GM11168 (cell line): ENCODE data around the gene F2RL1.
"Not testable (repeated sequence)": the region's sequence is repeated elsewhere in the genome, so short reads cannot be mapped to it uniquely, and the experiment has no call there.

ENCODE experiments used
- in situ Hi-C: fragments of 300-500 bp; cut with MboI; formaldehyde crosslinking; loops from one replicate; pipeline ENCODE4 v1.12.0; 2022; ENCODE audit warnings: low sequenced_read_pairs; ENCODE audit not compliant: unreplicated experiment

The F2RL1 gene

GRCh38 chr5:76818844-76819831 is at the start of gene F2RL1:
TSS of gene F2RL1 (plus strand) at chr5:76819030. CDS start at chr5:76819183, 153 bp downstream.
- in situ Hi-C loops = no loop called here

- in situ Hi-C loops = not testable (repeated sequence)
These were observed 47.8 kb upstream of the F2RL1 start for GRCh38 chr5:76771041-76771440.

GRCh38 chr5:76771705-76772405 is 47.0 kb upstream of the F2RL1 start:
- in situ Hi-C loops = no loop called here

GRCh38 chr5:76775921-76776320 is 42.9 kb upstream of the F2RL1 start:
- in situ Hi-C loops = loop anchor here (5.0 kb wide), 1 partner anchor 59 kb away; the partner anchor contains the start of gene F2R

GRCh38 chr5:76776391-76776790 is 42.4 kb upstream of the F2RL1 start:
- in situ Hi-C loops = loop anchor here (5.0 kb wide), 1 partner anchor 59 kb away; the partner anchor contains the start of gene F2R

GRCh38 chr5:76780616-76781015 is 38.2 kb upstream of the F2RL1 start:
- in situ Hi-C loops = not testable (repeated sequence)

GRCh38 chr5:76781775-76782174 is 37.1 kb upstream of the F2RL1 start:
- in situ Hi-C loops = no loop called here

GRCh38 chr5:76782444-76782843 is 36.4 kb upstream of the F2RL1 start:
- in situ Hi-C loops = no loop called here

GRCh38 chr5:76787237-76787636 is 31.6 kb upstream of the F2RL1 start:
- in situ Hi-C loops = no loop called here

- in situ Hi-C loops = no loop called here
These were observed 30.5 kb upstream of the F2RL1 start for GRCh38 chr5:76788362-76788761.

GRCh38 chr5:76789275-76789674 is 29.6 kb upstream of the F2RL1 start:
- in situ Hi-C loops = not testable (repeated sequence)

- in situ Hi-C loops = no loop called here
These were observed 28.7 kb upstream of the F2RL1 start for GRCh38 chr5:76789991-76790581.

GRCh38 chr5:76790632-76791290 is 28.1 kb upstream of the F2RL1 start:
- in situ Hi-C loops = no loop called here

- in situ Hi-C loops = no loop called here
These were observed 27.4 kb upstream of the F2RL1 start for GRCh38 chr5:76791461-76791860.

- in situ Hi-C loops = no loop called here
These were observed 24.0 kb upstream of the F2RL1 start for GRCh38 chr5:76794871-76795270.

GRCh38 chr5:76799588-76799987 is 19.2 kb upstream of the F2RL1 start:
- in situ Hi-C loops = no loop called here

- in situ Hi-C loops = no loop called here
These were observed 18.3 kb upstream of the F2RL1 start for GRCh38 chr5:76800579-76800978.

GRCh38 chr5:76801159-76801802 is 17.5 kb upstream of the F2RL1 start:
- in situ Hi-C loops = no loop called here

GRCh38 chr5:76801803-76802195 is 17.0 kb upstream of the F2RL1 start:
- in situ Hi-C loops = no loop called here

- in situ Hi-C loops = no loop called here
These were observed 14.6 kb upstream of the F2RL1 start for GRCh38 chr5:76804266-76804665.
